WTC11 (cell line): ENCODE results near the gene KNTC1. TPM values are rescaled to one million over a fixed set of nuclear protein-coding genes. Genes with fewer than 3 reads are reported as not detected.

Experiments
- ATAC-seq: fragments of 200-7000 bp; cut with Tn5 transposase; 2 replicates; pipeline ENCODE4 v1.10.0; 2021; ENCODE audit warnings: mild to moderate bottlenecking, moderate library complexity
- CTCF ChIA-PET: fragments of 300-600 bp; sonication (Branson Sonifier 250); formaldehyde crosslinking; loops from one replicate; lab custom pipeline; 2021; ENCODE audit warnings: antibody characterized with exemption; lab: Charles Lee
- POLR2A ChIA-PET: fragments of 350-600 bp; sonication (Branson Sonifier 250); formaldehyde crosslinking; loops from one replicate; lab custom pipeline; 2021; ENCODE audit warnings: antibody characterized with exemption; lab: Charles Lee
- DNase-seq: peaks from one replicate; pipeline ENCODE4 v3.0.0; 2021; ENCODE audit warnings: low spot score
- H3K27ac Mint-ChIP-seq: 2 replicates; pipeline ENCODE4 v1.8.0; 2021; ENCODE audit warnings: mixed read lengths
- H3K27me3 Mint-ChIP-seq: 2 replicates; pipeline ENCODE4 v1.8.0; 2021; ENCODE audit warnings: low read depth, mild to moderate bottlenecking, moderate library complexity, mixed read lengths
- H3K36me3 Mint-ChIP-seq: 2 replicates; pipeline ENCODE4 v1.8.0; 2021; ENCODE audit warnings: mixed read lengths
- H3K4me1 Mint-ChIP-seq: 2 replicates; pipeline ENCODE4 v1.8.0; 2022; ENCODE audit warnings: mixed read lengths
- H3K4me3 Mint-ChIP-seq: 2 replicates; pipeline ENCODE4 v1.8.0; 2021; ENCODE audit warnings: mild to moderate bottlenecking, moderate library complexity, mixed read lengths
- H3K9me3 Mint-ChIP-seq: 2 replicates; pipeline ENCODE4 v1.8.0; 2021; ENCODE audit warnings: mixed read lengths
- AR ChIP-seq: fragments of 250-450 bp; sonication (Bioruptor Pico); IDR thresholded peaks from 2 replicates; pipeline ENCODE4 v1.9.0; 2021; ENCODE audit warnings: mild to moderate bottlenecking
- CBFB ChIP-seq: sonication (generic); formaldehyde crosslinking; IDR thresholded peaks from 2 replicates; pipeline ENCODE4 v1.8.1; 2022; ENCODE audit warnings: mild to moderate bottlenecking, low read depth, missing genetic modification reagents
- E2F1 ChIP-seq: sonication (generic); formaldehyde crosslinking; IDR thresholded peaks from 2 replicates; pipeline ENCODE4 v1.8.0; 2022; ENCODE audit warnings: mild to moderate bottlenecking, missing genetic modification reagents
- EMX1 ChIP-seq: fragments of 250-450 bp; sonication (Bioruptor Pico); IDR thresholded peaks from 2 replicates; pipeline ENCODE4 v1.8.0; 2021; ENCODE audit warnings: mild to moderate bottlenecking
- KAT7 ChIP-seq: sonication (generic); formaldehyde crosslinking; IDR thresholded peaks from 2 replicates; pipeline ENCODE4 v1.8.1; 2023; ENCODE audit warnings: missing genetic modification reagents, mild to moderate bottlenecking, borderline replicate concordance
- MXD4 ChIP-seq: fragments of 250-450 bp; sonication (Bioruptor Pico); IDR thresholded peaks from 2 replicates; pipeline ENCODE4 v1.8.0; 2021; ENCODE audit warnings: mild to moderate bottlenecking, moderate library complexity, borderline replicate concordance
- MYBL2 ChIP-seq: sonication (generic); formaldehyde crosslinking; IDR thresholded peaks from 2 replicates; pipeline ENCODE4 v1.8.1; 2023; ENCODE audit warnings: mild to moderate bottlenecking, moderate library complexity, missing genetic modification reagents
- NR3C1 ChIP-seq: sonication (generic); formaldehyde crosslinking; conservative IDR thresholded peaks from 2 replicates; pipeline ENCODE4 v1.8.1; 2023; ENCODE audit warnings: low read depth, mild to moderate bottlenecking, missing genetic modification reagents
- SOX15 ChIP-seq: fragments of 250-450 bp; sonication (Bioruptor Pico); IDR thresholded peaks from 2 replicates; pipeline ENCODE4 v1.9.0; 2021; ENCODE audit warnings: mild to moderate bottlenecking
- TEAD4 ChIP-seq: sonication (generic); formaldehyde crosslinking; IDR thresholded peaks from 2 replicates; pipeline ENCODE4 v1.8.0; 2022; ENCODE audit warnings: mild to moderate bottlenecking, missing genetic modification reagents
- TP53 ChIP-seq: sonication (generic); formaldehyde crosslinking; IDR thresholded peaks from 2 replicates; pipeline ENCODE4 v1.8.1; 2023; ENCODE audit warnings: mild to moderate bottlenecking, missing genetic modification reagents
- ZBTB21 ChIP-seq: sonication (generic); formaldehyde crosslinking; IDR thresholded peaks from 2 replicates; pipeline ENCODE4 v1.8.1; 2023; ENCODE audit warnings: mild to moderate bottlenecking, missing genetic modification reagents, borderline replicate concordance
- ZNF232 ChIP-seq: sonication (generic); formaldehyde crosslinking; IDR thresholded peaks from 2 replicates; pipeline ENCODE4 v1.8.0; 2022; ENCODE audit warnings: mild to moderate bottlenecking, missing genetic modification reagents
- ZNF281 ChIP-seq: sonication (generic); formaldehyde crosslinking; IDR thresholded peaks from 2 replicates; pipeline ENCODE4 v1.8.0; 2023; ENCODE audit warnings: mild to moderate bottlenecking, missing genetic modification reagents
- ZNF317 ChIP-seq: sonication (generic); formaldehyde crosslinking; IDR thresholded peaks from 2 replicates; pipeline ENCODE4 v1.8.1; 2023; ENCODE audit warnings: low read depth, mild to moderate bottlenecking, moderate library complexity, missing genetic modification reagents, borderline replicate concordance
- ZNF423 ChIP-seq: fragments of 250-450 bp; sonication (Bioruptor Pico); IDR thresholded peaks from 2 replicates; pipeline ENCODE4 v2.1.2; 2022; ENCODE audit warnings: mild to moderate bottlenecking, moderate library complexity
- ZNF532 ChIP-seq: fragments of 250-450 bp; sonication (Bioruptor Pico); IDR thresholded peaks from 2 replicates; pipeline ENCODE4 v1.9.0; 2021; ENCODE audit warnings: mild to moderate bottlenecking, borderline replicate concordance
- ZNF671 ChIP-seq: fragments of 250-450 bp; sonication (Bioruptor Pico); IDR thresholded peaks from 2 replicates; pipeline ENCODE4 v1.8.0; 2021; ENCODE audit warnings: mild to moderate bottlenecking
- ZSCAN18 ChIP-seq: fragments of 250-450 bp; sonication (Bioruptor Pico); IDR thresholded peaks from 2 replicates; pipeline ENCODE4 v2.1.2; 2022; ENCODE audit warnings: mild to moderate bottlenecking, moderate library complexity
- total RNA-seq: library from RNA; stranded (reverse); gene quantifications from 3 replicates; pipeline ENCODE4 v1.2.3, GENCODE V29; 2021

Gene KNTC1
- total RNA-seq, 1 experiment from 2014 or later: 85.1 TPM

- TF ChIP-seq ZNF281 (CRISPR knock-in tag): no peak
- TF ChIP-seq AR (CRISPR knock-in tag): no peak
- no peak for TF ChIP-seq TEAD4
- no peak for TF ChIP-seq TP53 (CRISPR knock-in tag)
- no peak for TF ChIP-seq CBFB (CRISPR knock-in tag)
- TF ChIP-seq MYBL2: no peak
Measured at GRCh38 chr12:122537021-122537420, 10.0 kb downstream of the KNTC1 start (continued).

GRCh38 chr12:122538496-122538895 lies 11.4 kb downstream of the KNTC1 start:
- ChIA-PET POLR2A (no interaction called here), CTCF (interaction anchor here (1.0 kb wide), 1 partner anchor 214 kb away, joined by 3 read pairs; the partner anchor contains the start of gene DENR)
- ATAC-seq (no peak), DNase-seq (no peak)
- no peaks in the 10 kb centered on the region for H3K4me1 Mint-ChIP-seq
- no peak overlapping the region for H3K4me3 Mint-ChIP-seq
- TF ChIP-seq ZNF317 (no peak), ZBTB21 (no peak), ZNF671 (CRISPR knock-in tag) (no peak), EMX1 (CRISPR knock-in tag) (no peak), E2F1 (CRISPR knock-in tag) (no peak), ZNF232 (CRISPR knock-in tag) (no peak), ZNF423 (CRISPR knock-in tag) (no peak)
- no peak overlapping the region for H3K27ac Mint-ChIP-seq
- H3K9me3 Mint-ChIP-seq: no peaks in the 10 kb centered on the region
- H3K36me3 Mint-ChIP-seq: peaks cover 31% of the 10 kb centered on the region
- H3K27me3 Mint-ChIP-seq: no peaks in the 10 kb centered on the region

- no peak for ATAC-seq
- H3K27ac Mint-ChIP-seq: no peak overlapping the region
- no peaks in the 10 kb centered on the region for H3K4me1 Mint-ChIP-seq
- peaks cover 46% of the 10 kb centered on the region for H3K36me3 Mint-ChIP-seq
- no peaks in the 10 kb centered on the region for H3K27me3 Mint-ChIP-seq
- DNase-seq: no peak
- ChIA-PET POLR2A (no interaction called here), CTCF (no interaction called here)
- H3K4me3 Mint-ChIP-seq: no peak overlapping the region
- H3K9me3 Mint-ChIP-seq: no peaks in the 10 kb centered on the region
- no peak for TF ChIP-seq KAT7
- TF ChIP-seq ZNF532 (CRISPR knock-in tag): no peak
- TF ChIP-seq SOX15: no peak
- no peak for TF ChIP-seq ZSCAN18 (CRISPR knock-in tag)
- TF ChIP-seq MXD4: no peak
- TF ChIP-seq EMX1 (CRISPR knock-in tag): no peak
- no peak for TF ChIP-seq AR (CRISPR knock-in tag)
- TF ChIP-seq NR3C1: no peak
Measured at GRCh38 chr12:122544537-122544936, 17.5 kb downstream of the KNTC1 start.
